Activated CD8-positive, alpha-beta memory T cell treated with anti-CD3 and anti-CD28 coated beads, Interleukin-2, amount 50 U/mL, for 4 hours (primary cell): ENCODE results near the gene ZBTB16.
A peak's percentile ranks its signal among the peaks of the same experiment; 100 is the strongest.

Experiments used
- DNase-seq: peaks from one replicate; pipeline ENCODE4 v3.0.0-alpha.2; 2020

The ZBTB16 gene, protein sequence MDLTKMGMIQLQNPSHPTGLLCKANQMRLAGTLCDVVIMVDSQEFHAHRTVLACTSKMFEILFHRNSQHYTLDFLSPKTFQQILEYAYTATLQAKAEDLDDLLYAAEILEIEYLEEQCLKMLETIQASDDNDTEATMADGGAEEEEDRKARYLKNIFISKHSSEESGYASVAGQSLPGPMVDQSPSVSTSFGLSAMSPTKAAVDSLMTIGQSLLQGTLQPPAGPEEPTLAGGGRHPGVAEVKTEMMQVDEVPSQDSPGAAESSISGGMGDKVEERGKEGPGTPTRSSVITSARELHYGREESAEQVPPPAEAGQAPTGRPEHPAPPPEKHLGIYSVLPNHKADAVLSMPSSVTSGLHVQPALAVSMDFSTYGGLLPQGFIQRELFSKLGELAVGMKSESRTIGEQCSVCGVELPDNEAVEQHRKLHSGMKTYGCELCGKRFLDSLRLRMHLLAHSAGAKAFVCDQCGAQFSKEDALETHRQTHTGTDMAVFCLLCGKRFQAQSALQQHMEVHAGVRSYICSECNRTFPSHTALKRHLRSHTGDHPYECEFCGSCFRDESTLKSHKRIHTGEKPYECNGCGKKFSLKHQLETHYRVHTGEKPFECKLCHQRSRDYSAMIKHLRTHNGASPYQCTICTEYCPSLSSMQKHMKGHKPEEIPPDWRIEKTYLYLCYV

DNA sequence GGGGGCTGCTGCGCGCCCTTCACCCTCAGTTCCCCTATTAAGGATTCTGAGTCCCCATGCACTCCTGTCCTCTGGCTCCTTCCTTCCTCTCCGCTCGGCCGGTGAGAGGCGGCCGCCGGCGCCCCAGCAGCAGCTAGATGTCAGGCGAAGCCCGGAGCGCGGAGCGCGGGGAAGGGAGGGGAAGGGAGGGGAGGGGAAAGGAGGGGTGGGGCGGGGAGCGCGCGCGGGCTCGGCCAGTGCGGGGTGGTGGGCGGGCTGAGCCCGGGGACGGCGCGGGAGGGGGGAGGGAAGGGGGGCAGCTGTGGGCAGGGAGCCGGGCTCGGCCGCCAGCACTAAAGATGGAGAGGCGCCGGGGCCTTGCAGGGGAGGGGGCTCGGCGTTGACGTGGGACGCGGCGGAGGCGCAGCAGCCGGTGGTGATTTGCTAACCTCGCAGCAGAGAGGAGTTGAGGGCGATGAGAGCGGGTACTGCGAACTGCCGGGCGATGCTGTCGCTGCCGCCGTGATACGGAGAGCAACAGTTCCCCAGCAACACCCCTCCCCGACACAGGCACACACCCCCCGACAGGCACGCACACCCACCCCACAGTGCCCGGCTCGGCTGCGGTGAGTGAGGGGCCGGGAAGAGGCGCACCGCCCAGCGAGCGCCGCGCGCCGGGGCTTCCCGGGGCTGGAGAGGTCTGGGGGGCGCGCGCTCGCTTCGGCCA is at the start of gene ZBTB16:
TSS of gene ZBTB16 (plus strand) at position 434 of the 706 bp plus-strand sequence. CDS start 3,590 bp downstream, outside the sequence.
- DNase-seq, result peak; percentile 42

DNA sequence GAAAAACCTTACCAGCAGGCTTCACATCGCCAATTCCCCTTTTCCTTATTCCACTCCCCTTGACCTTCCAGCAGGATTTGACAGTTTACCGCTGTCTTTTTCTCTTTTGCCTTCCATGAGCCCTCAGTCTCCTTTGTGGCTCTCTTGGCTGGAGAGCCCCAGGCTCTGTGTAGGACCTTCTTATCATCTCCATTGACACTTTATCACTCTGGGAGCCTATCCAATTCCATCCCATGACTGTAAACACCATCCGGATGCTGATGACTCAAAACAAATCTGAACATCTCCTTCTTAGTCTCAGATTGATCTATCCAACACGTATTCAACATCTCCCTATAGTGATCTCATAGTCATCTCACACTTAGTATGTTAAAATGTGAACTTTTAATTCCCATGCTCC is 48.6 kb upstream of the ZBTB16 start:
- no peak for DNase-seq

DNA sequence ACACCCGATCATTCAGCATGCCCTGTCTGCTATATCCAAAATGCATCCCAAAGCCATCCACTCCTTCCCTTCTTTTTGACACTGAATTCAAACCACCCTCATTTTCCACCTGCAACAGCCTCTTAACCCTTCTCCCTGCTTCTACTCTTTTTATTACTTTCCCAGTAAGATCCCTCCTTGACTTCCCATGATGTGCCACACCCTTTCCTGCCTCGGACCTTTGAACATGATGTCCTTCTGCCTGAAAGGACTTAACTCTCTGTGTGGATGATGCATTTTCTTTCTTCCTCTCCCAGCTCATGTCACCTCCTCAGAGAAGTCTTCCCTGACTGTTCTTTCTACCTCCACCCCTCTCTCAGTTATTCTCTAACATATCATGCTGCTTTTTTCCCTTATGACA is 48.1 kb upstream of the ZBTB16 start:
- DNase-seq, result no peak

DNA sequence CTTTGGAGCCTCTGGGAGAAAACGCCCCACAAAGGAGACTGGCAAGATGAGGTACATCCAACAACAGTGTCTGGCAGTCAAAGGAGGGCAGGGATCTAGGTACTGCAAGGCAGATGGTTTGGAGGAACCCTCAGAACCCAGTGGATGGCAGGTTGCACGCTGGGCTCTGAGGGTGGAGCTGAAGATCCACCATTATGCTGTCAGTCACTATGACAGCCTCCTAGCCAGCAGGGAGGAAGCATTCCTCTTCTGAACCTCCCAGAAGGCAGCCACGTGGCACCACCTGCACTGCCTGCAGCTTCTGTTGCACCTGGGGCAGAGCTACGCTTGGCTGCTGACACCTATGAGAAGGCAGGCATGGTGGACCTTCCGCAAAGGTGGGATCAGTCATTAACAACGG is 44.4 kb upstream of the ZBTB16 start:
- DNase-seq, result no peak

DNA sequence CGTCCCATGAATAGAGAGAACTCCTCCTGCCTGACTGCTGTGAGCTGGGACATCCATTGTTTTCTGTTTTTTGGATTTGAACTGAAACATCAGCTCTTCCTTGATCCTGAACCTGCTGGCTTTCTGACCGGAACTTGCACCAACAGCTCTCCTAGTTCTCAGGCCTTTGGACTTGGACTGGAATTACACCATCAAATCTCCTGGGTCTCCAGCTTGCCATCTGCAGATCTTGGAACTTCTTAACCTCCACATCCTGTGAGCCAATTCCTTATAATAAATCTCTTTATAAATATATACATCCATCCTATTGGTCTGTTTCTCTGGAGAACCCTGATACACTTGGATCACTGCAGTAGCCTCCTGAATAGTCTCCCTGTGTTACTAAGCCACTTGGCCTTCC is 42.5 kb upstream of the ZBTB16 start:
- no peak for DNase-seq

DNA sequence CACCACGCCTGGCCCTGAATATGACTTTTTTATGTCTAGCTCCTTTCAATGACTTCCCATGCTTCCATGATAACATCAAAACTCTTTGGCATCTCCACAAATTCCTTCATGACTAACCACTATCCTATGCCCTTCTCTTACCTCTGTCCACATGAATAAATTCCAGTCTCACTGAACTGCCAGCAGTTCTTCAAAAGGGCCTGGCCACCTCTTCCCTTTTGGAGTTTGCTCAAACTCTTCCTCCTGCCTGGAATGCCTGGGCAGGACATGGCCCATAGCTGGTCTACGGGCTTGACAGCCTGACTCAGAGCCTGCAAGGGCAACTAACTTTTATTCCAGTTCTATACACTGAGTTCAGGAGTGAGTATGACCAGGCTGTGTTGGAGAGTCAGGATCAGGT is 41.8 kb upstream of the ZBTB16 start:
- DNase-seq, result no peak

DNA sequence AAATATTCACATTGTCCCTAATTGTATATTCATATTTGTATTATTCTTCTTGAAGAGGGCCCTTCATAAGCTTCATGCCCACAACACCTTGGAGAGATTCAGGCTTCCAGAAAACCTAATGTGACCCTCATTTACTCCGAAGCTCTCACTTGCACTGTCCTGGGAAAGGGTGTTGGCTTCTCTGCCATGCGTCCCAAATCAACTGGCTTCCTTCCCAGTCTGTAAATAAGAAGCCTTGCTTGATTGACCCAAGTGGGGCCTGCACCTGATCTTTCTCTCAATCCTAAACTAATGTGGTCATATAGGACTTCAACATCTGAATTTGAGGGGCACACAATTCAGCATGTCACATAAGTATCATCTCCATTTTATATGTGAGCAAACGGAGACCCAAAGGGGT is 40.5 kb upstream of the ZBTB16 start:
- DNase-seq, result no peak

DNA sequence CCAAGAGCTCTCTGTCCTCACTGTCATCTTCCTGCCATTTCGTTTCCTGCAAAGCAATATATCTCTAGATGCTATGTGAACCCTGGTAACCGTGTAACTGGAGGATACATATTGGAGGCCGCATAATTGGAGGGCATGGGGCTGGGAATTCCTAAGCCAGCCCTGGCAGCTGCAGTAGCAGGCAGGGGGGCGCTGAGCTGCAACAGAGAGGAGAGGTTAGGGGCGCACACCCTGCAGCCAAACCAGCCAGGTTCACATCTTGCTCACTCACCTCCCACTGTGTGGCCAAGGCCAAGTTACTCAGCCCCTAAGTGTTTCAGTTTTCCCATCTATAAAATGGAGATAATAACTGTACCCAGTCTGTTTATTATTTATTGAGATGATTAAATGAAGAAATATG is 39.9 kb upstream of the ZBTB16 start:
- DNase-seq, result no peak

DNA sequence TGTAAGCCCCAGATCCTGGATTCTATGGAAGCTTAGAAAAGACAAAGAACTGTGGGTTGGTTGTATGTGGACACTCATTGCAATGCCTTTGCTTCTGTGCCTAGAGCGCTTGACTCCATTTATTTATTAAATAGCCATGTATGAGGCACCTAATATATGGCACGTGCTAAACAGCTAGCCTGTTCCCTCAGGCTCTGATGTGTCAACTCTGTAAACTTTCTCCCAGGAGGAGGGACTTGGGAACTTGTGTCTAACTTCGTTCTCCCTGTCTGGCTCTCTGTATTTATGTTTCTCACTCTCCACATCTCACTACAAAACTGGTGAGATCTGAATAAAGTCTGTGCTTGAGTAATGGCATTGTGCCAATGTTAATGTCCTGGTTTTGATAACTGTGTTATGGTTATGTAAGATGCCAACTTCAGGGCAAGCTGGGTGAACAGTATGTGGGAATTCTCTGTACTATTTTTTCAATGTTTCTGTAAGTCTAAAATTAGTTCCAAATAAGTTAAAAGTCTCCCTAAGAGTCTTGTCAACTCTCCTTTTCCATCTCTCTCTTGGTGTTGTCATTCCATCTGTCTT is 34.1 kb upstream of the ZBTB16 start:
- no peak for DNase-seq

DNA sequence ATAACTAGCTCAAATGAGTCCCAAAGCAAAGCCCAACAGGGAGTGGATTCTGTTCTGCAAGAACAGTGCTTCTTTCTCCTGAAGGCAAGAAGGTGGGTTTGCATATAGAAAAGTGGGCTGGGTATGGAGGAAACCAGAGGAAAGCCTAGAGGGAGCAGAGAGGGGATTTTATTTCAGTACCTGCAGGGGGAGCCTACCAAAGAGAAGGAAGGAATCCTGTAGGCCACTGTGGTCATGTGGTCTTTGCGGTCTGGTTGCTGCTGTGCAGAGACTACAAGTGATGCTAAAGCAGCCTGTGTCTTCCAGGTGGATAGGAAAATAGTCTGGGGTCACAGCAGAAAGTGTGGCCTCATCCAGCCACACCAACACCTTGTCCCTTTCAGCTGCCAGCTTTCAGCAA is 33.2 kb upstream of the ZBTB16 start:
- peak; percentile 22 for DNase-seq

DNA sequence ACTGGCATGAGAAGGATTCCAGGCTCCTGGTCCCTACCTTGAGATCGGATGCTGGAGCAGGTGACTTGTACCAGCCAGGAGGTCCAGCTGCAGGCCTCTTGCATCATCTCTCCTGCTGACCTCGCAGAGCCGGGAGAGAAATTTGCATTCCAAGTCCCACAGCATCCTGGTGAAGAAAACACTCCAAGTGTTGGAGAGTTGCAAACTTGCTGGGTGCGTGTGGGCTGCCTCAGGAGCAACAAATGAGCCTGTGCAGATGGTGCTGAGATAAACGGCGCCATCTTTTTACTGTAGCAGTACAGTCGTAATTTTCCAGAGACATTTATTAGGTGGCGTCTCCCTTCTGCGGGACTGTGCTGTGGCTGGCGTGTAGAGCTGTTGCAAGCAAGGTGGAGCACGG is 32.1 kb upstream of the ZBTB16 start:
- DNase-seq, result no peak

DNA sequence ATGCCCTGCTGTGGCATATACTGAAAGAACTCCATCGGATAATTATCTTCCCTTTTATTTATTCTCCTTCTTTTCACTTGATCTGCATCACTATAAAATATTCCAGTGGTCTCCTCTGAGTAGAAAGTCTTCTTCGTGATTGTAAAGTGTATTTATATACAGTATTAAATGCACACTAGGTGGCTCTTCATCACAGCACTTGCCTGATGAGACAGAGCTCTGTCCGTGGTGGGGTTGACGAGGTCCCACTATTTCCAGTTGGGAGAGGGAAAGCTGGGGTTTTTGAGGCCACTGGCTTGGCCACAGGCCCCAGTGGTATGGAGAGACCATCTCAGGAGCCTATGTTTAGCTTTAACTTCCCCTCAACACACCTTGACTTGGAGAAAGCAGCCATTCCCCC is 31.6 kb upstream of the ZBTB16 start:
- DNase-seq, result no peak

DNA sequence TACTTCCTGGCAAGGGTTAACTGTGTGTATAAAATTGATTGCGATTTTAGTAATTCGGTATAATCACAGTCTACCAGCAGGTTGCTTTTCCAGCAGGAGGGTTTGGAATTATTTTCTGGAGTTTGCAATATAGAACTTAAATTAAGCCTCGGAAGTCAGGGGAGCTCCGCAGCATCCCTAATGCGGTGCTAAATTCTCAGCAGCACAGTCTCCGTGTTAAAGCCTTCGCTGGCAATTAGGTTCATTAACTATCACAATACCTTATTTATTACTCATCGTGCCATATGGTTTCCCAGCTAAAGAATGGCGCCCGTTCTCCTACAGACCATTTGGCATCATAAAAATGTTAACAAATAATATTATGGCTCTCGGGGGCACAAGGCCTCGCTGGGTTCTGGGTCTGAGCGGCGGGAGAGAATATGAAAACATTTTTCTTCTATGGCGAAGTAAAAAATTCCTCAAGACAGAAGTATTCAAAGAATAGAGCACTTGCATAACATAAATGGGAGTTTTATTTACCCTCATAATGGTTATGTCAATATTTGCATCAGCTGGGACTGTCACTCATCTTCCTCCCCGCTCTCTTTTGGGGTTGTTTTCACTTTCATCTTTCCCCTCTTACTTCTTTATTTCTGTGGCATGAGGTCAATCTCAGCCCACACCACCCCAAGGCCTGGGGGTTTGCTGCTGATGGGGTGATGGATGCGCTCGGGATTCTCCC is 28.1 kb upstream of the ZBTB16 start:
- no peak for DNase-seq

DNA sequence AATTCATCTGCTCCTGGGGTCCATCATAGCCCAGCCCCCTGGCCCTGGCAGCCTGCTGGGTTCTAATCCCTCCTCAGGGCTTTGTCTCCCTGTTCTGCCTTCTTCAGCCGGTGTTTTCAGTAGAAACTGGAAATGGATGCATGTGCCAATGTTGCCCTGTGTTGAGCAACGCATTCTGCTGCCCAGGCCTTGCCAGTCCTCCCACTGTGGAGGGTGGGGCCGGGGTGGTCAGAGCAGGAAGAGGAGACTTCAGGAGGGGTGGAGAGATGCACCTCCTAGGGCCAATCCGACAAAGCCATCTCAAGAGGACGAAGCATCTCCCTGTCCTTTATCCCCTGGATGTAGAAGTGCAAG is 27.6 kb upstream of the ZBTB16 start:
- DNase-seq, result no peak

DNA sequence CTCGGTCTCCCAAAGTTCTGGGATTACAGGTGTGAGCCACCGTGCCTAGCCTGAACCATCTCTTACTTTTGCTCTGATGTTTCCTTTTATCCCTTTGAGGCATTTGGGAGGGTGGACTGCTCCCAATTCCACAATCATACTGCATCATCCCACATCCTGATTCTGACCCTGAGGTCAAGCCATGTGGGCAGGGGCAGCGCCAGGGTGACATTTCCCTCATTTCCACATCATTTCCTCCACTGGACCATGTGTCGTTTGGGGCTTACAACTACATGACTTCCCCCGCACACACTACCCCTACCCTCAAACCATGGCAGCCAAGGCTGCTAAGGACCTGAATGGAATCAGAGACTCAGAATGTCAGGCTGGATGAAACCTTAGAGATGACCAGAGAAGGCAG is 26.4 kb upstream of the ZBTB16 start:
- no peak for DNase-seq

DNA sequence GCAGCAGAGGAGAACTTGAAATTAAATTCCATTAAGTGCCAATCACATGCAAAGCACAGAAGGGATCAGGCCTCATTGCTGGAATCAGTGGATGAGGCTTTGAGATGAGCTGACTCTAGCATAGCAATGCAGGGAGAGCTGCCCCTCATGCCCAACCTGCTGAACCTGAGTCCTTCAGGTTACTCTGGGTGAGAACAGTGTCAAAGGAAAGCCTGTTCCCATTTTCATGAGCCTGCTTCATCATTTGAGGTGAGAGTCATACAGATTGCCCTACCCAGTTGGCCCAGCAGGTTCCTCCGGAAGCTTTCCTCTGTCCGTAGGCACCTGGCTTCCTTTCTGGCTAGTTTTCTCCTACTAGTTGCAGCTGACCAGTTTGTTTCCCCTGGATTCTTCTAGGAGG is 25.9 kb upstream of the ZBTB16 start:
- no peak for DNase-seq

DNA sequence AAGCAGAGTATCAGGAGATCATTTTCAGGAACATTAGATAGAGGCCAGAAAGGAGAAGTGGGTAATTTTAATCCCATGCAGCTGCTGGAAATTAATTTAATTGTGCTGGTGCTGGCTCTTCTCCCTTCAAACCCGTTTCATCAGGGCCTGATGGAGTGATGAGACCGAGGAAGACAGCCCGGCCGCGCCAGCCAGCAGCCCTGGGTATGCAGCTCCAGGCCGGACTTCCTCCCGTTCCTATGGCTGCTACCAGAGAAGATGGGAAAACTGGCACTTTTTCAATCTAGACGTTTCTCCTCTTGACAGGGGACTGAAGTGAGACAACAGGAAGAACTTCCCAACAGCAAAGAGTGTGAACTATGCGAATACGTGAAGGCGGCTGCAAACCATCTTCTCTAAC is 24.6 kb upstream of the ZBTB16 start:
- no peak for DNase-seq

DNA sequence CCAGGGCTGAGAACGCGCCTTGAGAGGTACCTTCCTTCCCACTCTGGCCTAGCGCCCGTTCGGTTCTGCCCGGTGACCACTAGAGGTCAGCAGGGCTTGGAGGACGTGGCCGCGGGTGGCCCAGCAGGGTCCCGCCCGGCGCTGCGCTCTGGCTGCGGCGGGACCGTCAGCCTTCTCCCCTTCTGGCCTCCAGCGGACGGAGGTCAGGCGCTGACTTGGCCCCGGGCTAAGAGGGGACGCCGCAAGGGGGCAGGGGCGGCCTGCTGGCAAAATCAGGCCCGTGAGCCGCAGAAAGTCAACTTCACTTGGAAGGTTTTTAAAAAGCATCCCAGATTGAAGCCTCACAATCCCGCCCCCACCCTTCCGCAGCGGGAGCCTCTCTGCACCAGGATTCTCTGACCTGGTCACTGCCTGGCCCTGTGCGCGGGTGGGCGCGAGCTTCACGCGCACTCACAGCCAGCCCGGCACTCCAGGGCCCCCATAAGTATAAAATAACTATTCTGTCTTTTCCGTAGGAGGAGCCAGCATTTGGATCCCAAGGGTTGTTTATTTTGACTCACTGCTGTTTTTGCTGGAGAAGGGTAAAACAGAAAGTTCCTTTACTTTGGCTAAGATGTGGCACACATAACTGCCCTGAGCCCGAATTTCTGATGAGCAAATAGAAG is 23.2 kb upstream of the ZBTB16 start:
- DNase-seq, result peak; percentile 59

DNA sequence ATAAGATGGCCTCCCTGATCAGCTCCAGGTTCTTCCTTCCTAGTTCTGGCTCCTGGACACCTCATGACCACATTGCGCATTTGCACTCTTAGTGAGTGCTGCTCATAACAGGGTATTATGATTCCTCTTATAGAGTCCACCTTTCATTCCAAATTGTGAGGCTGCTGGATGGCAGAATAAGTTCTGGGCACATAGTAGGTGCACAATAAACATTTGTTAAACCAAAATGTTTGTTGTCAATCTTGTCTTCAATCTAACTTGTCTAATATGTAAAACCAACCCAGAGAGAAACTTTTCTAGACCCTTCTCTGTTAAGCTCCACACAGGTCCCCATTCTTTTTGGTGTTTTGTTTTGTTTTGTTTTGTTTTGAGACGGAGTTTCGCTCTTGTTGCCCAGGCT is 22.6 kb upstream of the ZBTB16 start:
- DNase-seq, result no peak

DNA sequence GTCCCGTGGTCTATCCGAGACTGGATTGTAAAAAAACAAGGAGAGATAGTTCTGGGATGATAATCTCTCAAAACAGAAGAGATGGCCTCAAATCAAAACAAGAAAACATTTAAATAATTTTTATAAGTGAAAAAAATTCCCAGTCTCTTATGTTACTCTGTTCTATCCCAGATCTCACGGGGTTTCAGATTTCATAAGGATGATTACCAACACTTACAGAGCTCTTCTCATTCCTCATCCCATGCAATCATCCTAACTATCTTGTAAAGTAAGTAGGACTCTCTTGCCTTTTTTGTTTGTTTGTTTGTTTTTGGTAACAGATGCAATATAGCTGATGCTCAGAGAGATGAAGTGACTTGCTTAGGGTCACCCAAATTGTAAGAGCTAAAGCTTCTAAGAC is 20.0 kb upstream of the ZBTB16 start:
- no peak for DNase-seq

DNA sequence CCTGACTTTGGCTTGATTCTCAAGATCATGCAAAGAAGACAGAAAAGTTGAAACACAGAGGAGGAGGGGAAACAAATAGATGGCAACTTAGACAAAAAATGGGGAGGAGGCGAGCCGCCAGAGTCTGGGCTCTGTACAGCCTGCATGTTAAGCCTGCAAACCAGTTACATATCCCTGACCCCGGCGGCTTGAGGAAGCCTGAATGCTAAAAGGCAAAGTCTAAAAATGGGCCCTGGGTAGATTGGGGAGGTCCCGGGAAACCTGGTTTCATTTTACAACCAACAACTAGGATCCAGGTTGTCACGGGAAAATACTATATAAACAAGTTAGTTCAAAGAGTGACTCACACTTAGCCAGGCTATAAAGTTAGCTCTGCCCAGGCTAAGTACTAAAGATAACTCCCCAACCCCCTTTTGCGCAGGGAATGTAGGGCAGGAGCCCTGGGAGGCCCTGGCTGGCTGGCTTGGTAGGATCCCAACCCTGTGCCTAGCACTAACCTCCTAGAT is 18.8 kb upstream of the ZBTB16 start:
- no peak for DNase-seq

DNA sequence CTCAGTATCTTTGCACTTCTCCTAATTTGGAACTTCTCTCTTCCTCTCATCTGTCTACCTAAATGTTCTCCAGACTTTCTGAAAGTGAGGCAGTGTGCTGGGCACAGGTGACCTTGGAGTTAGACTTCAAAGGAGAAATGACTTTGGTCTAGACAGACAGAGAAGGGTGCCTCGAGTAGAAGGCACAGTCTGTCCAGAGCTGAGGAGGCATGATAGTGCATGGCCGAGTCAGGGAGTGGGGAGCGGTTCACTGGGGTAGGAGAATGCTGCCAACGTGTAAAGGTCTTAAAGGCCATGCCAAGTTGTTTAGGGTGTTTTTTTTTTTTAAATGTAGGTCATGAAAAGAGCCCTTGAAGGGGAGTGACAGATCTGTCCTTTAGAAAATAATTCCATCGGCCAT is 17.3 kb upstream of the ZBTB16 start:
- no peak for DNase-seq
